ENCODE data around the gene BMI1.

GRCh38 chr10:22363305-22363704 lies 42.4 kb downstream of the BMI1 start:
- TF ChIP-seq POLR2A (IDR thresholded peaks at IDR 0.05): no peak
- TF ChIP-seq CTCF (IDR thresholded peaks at IDR 0.05): no peak

Measured in body of pancreas (tissue), 4 donors.